KOPT-K1 (cell line): ENCODE data around the gene LRRC75A.

Source experiments
- H3K27ac ChIP-seq: fragments of 200-600 bp; sonication (generic); 2 replicates; pipeline ENCODE4 v1.5.1; 2016; ENCODE audit warnings: antibody characterized with exemption, mild to moderate bottlenecking, low read depth, low read length; ENCODE audit not compliant: poor library complexity, severe bottlenecking
- H3K36me3 ChIP-seq: fragments of 200-600 bp; sonication (generic); 2 replicates; pipeline ENCODE4 v1.5.1; 2017; ENCODE audit warnings: antibody characterized with exemption, mild to moderate bottlenecking, low read length, moderate library complexity; ENCODE audit not compliant: insufficient read depth
- H3K9me3 ChIP-seq: fragments of 200-600 bp; sonication (generic); 2 replicates; pipeline ENCODE4 v1.5.1; 2017; ENCODE audit warnings: antibody characterized with exemption, low read length, mild to moderate bottlenecking; ENCODE audit not compliant: insufficient read depth, poor library complexity, severe bottlenecking

LRRC75A gene

GRCh38 chr17:16468428-16468992 lies 23.5 kb downstream of the LRRC75A start:
- Histone ChIP-seq H3K27ac (no peak overlapping the region), H3K9me3 (no peaks in the 10 kb centered on the region), H3K36me3 (peaks cover 7% of the 10 kb centered on the region; the same call in 1 of the 2 replicates)

- Histone ChIP-seq H3K9me3 (no peaks in the 10 kb centered on the region), H3K27ac (no peak overlapping the region), H3K36me3 (peaks cover 13% of the 10 kb centered on the region; the same call in 1 of the 2 replicates)
Observed at GRCh38 chr17:16467886-16468285, 24.1 kb downstream of the LRRC75A start.

DNA sequence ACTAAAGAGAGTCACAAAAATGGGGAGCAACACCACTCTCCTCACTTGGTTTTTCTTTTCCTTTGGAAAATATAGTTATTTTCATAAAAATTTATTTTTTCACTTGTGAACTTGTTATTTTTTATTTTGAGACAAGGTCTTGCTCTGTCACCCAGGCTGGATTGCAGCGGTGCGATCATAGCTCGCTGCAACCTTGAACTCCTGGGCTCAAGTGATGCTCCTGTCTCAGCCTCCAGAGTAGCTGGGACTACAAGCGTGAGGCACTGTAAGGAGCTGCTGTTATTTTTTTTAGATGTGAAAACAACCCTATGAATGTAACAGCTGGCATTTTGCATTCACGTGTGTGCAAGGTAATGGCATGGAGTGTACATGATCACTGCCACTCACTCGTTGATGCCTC lies 24.9 kb downstream of the LRRC75A start:
- peaks cover 18% of the 10 kb centered on the region; the same call in 1 of the 2 replicates for H3K36me3 ChIP-seq
- H3K9me3 ChIP-seq, result no peaks in the 10 kb centered on the region
- no peak overlapping the region for H3K27ac ChIP-seq

GRCh38 chr17:16466407-16466806 lies 25.6 kb downstream of the LRRC75A start:
- Histone ChIP-seq H3K36me3 (peaks cover 22% of the 10 kb centered on the region; the same call in 1 of the 2 replicates), H3K27ac (no peak overlapping the region), H3K9me3 (no peaks in the 10 kb centered on the region)

DNA sequence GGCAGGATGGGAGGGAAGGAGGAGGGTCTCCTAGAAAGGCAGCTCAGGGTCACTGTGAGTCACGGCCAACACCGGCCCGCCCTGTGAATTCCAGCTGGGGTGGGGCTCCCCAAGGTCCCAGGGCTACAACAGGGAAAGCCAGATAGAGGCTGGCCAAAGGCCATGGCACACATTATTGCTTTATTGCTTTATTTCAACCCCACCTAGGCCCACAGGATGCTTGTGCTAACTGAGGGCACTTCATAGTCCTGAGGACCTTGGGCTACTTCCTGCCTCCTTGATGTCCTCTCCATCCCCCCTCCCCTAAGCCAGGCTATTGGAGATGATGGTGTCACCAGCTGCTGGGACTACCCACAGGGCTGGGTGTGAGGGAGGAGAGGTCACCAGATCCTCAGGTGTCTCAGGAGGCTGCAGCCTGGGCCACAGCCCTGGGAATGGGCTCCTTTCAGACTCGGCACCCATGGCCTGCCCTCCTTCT lies 26.1 kb downstream of the LRRC75A start:
- Histone ChIP-seq H3K9me3 (no peaks in the 10 kb centered on the region), H3K27ac (no peak overlapping the region), H3K36me3 (peaks cover 24% of the 10 kb centered on the region; the same call in 1 of the 2 replicates)

GRCh38 chr17:16465052-16465312 lies 27.0 kb downstream of the LRRC75A start:
- no peak overlapping the region for H3K27ac ChIP-seq
- peaks cover 33% of the 10 kb centered on the region; the same call in 1 of the 2 replicates for H3K36me3 ChIP-seq
- no peaks in the 10 kb centered on the region for H3K9me3 ChIP-seq

DNA sequence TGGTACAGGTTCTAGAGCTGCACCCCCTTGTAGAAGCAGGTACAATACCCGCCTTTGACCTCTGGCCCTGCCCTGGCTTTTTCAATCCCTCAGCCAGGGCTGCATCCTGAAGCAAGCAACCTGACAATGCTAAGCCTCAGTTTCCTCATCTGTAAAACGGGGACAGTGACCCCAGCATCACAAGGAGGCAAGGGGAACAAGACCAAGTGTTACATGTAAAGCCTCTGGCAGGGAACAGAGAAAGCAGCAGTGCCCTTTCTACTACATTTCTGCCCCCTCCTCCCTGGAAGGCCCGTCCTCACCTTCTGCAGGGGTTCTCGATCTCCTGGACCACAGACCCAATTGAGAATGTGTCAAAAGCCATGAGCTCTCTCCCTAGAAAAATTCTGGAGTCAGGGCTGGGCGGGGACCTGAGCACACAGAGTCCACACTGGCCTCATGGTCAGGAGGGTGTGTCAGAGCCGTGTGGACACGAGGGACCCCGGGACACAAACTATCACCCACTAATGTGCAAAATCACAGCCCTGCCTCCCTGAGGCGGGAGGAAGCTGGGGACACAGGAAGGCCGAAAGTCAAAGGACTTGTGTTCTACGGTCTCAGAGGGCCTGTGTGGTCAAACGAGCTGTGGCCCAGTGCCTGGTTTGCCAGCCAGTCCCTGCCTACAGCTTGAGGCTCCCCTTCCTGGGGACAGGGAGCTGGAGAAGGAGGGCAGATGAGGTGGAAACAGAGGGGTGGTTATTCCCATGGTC lies 27.5 kb downstream of the LRRC75A start:
- H3K9me3 ChIP-seq, result no peaks in the 10 kb centered on the region

DNA sequence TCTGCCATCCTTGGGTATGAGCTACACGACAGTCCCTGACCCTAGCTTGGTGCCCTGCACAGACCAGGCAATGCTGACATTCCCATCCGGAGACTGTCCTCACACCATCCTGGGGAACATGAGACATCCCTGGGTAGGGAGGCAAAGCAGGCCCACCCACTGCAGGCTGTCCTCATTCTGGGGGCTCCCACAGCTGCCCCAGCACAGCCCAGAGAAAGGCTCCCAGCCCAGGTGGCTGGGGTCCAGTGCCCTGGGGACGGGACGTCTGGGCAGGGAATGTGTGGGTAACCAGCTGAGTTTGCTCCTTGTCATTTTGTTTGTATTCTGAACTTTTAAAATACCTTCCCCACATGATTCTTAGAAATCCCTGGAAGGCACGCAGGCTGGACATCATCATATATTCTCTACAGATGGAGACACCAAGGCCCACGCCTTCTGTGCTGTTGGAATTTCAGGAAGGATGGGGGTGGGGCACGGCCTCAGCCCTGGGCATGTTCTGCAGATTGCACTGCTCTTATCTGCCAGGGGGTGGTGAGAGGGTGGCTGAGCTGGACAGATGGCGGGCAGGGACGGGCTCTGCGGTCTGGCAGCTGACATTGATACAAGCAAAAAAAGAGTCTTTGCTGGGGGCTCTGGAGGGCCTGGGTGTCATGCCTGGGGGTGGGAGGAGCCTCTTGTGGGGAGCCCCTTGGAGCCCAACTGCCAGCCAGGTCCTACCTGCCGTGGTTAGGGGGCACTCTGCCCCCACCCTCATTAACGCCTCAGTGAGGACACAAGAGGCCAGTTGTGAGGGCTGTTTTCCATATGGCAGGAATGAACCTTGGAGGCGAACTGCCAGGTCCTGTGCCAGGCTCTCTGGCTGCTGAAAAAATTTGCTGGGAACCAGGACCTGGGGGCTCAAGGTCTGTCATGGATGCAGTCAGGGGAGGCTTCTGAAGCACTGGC lies 28.4 kb downstream of the LRRC75A start:
- H3K27ac ChIP-seq, result no peak overlapping the region
- peaks cover 36% of the 10 kb centered on the region; the same call in 1 of the 2 replicates for H3K36me3 ChIP-seq
- no peaks in the 10 kb centered on the region for H3K9me3 ChIP-seq

More for the DNA sequence above, 27.5 kb downstream of the LRRC75A start:
- Histone ChIP-seq H3K36me3 (peaks cover 36% of the 10 kb centered on the region; the same call in 1 of the 2 replicates), H3K27ac (no peak overlapping the region)

- peaks cover 46% of the 10 kb centered on the region; the same call in 1 of the 2 replicates for H3K36me3 ChIP-seq
- no peak overlapping the region for H3K27ac ChIP-seq
- H3K9me3 ChIP-seq, result no peaks in the 10 kb centered on the region
Observed at GRCh38 chr17:16462070-16462864, 29.7 kb downstream of the LRRC75A start.

GRCh38 chr17:16461606-16461866 lies 30.5 kb downstream of the LRRC75A start:
- Histone ChIP-seq H3K9me3 (no peaks in the 10 kb centered on the region), H3K36me3 (peaks cover 54% of the 10 kb centered on the region), H3K27ac (no peak overlapping the region)

- Histone ChIP-seq H3K27ac (no peak overlapping the region), H3K9me3 (no peaks in the 10 kb centered on the region), H3K36me3 (peaks cover 59% of the 10 kb centered on the region)
Observed at GRCh38 chr17:16460796-16461605, 31.0 kb downstream of the LRRC75A start.

GRCh38 chr17:16459855-16460550 lies 32.0 kb downstream of the LRRC75A start:
- Histone ChIP-seq H3K9me3 (no peaks in the 10 kb centered on the region), H3K27ac (no peak overlapping the region), H3K36me3 (peaks cover 59% of the 10 kb centered on the region)

- H3K9me3 ChIP-seq, result no peaks in the 10 kb centered on the region
- H3K36me3 ChIP-seq, result peaks cover 54% of the 10 kb centered on the region
- no peak overlapping the region for H3K27ac ChIP-seq
Observed at GRCh38 chr17:16459271-16459670, 32.7 kb downstream of the LRRC75A start.
